Transverse colon (tissue), 4 donors: ENCODE data around the gene DCLRE1B.

Source experiments
- POLR2AphosphoS5 ChIP-seq, 3 donors: sonication (generic); formaldehyde crosslinking; IDR thresholded peaks; one replicate each; pipeline ENCODE4 v1.6.1; 2016; ENCODE audit warnings: antibody characterized with exemption in 3 of 3
- TF ChIP-seq, protein P1 (sequence below), 5 experiments: fragments of 200-600 bp in 3 of 5; fragments of 450-650 bp in 2 of 5; sonication (generic) in 3 of 5; IDR thresholded peaks; 1 replicate in 2 of 5; 2 replicates in 3 of 5; pipeline ENCODE4 v1.5.1; 2016 to 2017; ENCODE audit warnings: antibody characterized with exemption in 5 of 5, inconsistent platforms in 3 of 5, mild to moderate bottlenecking in 2 of 5, moderate library complexity in 1 of 5

GRCh38 chr1:113887402-113888175 lies 17.5 kb upstream of the DCLRE1B start, which contains the start of gene BCL2L15:
- TF ChIP-seq, protein P1, sequence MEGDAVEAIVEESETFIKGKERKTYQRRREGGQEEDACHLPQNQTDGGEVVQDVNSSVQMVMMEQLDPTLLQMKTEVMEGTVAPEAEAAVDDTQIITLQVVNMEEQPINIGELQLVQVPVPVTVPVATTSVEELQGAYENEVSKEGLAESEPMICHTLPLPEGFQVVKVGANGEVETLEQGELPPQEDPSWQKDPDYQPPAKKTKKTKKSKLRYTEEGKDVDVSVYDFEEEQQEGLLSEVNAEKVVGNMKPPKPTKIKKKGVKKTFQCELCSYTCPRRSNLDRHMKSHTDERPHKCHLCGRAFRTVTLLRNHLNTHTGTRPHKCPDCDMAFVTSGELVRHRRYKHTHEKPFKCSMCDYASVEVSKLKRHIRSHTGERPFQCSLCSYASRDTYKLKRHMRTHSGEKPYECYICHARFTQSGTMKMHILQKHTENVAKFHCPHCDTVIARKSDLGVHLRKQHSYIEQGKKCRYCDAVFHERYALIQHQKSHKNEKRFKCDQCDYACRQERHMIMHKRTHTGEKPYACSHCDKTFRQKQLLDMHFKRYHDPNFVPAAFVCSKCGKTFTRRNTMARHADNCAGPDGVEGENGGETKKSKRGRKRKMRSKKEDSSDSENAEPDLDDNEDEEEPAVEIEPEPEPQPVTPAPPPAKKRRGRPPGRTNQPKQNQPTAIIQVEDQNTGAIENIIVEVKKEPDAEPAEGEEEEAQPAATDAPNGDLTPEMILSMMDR (IDR thresholded peaks at IDR 0.05): no peak
- peak; percentile 46 to 91 (median 87) for TF ChIP-seq POLR2AphosphoS5 (IDR thresholded peaks at IDR 0.05)
